ENCODE data around the gene ART5.

Gene ART5

DNA sequence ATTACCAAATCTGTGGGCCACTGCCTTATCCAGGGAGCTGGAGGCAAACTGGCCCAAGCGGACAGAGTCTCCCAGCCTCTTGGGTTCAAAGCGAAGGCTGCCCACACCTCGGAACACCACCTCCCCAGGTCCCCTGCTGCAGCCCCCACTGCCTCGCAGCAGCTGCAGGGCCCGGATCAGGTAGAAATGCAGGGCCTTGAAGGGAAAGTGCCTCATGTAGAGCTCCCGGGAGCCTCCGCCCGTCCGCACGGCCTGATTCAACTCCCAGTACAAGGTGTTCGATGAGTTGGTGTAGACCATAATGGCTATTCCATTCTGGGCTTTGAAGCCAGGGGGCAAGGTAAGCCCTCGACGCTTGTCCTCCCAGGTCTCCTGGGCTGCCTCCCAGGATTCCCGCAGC is 2.0 kb downstream of the ART5 start:
- WGBS (ENCODE audit: insufficient coverage, insufficient read length), result no CpG with 5 or more reads among the region's 14 CpGs
- no peak for DNase-seq (ENCODE audit: low read depth, low spot score)
- no peaks in the 10 kb centered on the region for H3K9me3 ChIP-seq (ENCODE audit: control insufficient read depth, insufficient read depth, low read length)
- H3K4me1 ChIP-seq (ENCODE audit: control insufficient read depth, insufficient read depth, low read length), result peaks cover 2% of the 10 kb centered on the region
- no peaks in the 10 kb centered on the region for H3K36me3 ChIP-seq (ENCODE audit: control insufficient read depth, insufficient read depth, low read length)
- no peak overlapping the region for H3K4me3 ChIP-seq (ENCODE audit: low read length)
- H3K27me3 ChIP-seq (ENCODE audit: control insufficient read depth, insufficient read depth, low read length), result no peaks in the 10 kb centered on the region
- H3K27ac ChIP-seq (ENCODE audit: low read length), result no peak overlapping the region

DNA sequence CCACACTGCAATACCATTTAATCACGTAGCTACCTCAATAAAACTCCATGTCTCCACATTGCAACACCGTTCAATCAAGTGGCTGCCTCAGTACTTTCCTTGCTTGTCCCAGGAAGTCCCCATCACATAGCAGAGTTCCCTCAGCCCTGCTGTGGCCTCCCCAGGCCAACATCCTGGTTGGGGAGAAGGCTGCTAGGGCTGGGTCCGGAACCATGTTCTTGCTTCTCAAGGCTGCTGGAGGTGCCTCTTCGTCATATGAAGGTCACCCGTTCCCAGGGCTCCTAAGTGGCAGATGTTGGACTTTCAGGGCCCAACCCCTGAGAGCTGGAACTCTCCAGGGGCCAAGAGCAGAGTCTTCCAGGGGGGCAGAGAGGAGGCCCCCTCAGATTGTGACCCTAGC is 3.3 kb downstream of the ART5 start:
- no CpG with 5 or more reads among the region's 5 CpGs for WGBS (ENCODE audit: insufficient coverage, insufficient read length)
- no peak overlapping the region for H3K27ac ChIP-seq (ENCODE audit: low read length)
- DNase-seq (ENCODE audit: low read depth, low spot score), result no peak
- H3K4me1 ChIP-seq (ENCODE audit: control insufficient read depth, insufficient read depth, low read length), result peaks cover 2% of the 10 kb centered on the region
- H3K36me3 ChIP-seq (ENCODE audit: control insufficient read depth, insufficient read depth, low read length), result no peaks in the 10 kb centered on the region
- no peak overlapping the region for H3K4me3 ChIP-seq (ENCODE audit: low read length)
- H3K27me3 ChIP-seq (ENCODE audit: control insufficient read depth, insufficient read depth, low read length), result no peaks in the 10 kb centered on the region
- H3K9me3 ChIP-seq (ENCODE audit: control insufficient read depth, insufficient read depth, low read length), result no peaks in the 10 kb centered on the region

DNA sequence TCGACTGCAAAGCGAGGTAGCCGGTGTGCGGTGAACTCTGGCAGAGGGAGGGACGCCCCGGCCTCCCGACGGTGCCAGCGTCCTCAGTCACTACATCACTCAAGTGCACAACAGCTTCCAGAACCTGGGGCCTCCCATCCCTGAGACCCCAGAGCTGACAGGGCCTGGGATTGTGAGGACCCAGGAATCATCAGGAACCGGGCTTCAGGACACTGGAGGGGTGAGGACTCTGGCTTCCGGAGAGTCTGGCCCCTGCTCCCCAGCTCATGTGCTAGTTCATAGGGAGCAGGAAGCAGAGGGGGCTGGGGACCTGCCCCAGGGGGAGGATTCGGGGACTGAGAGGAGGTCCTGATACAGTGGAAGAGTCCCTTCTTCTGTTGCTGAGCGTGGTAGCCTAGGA is 4.6 kb downstream of the ART5 start:
- no peak for DNase-seq (ENCODE audit: low read depth, low spot score)
- H3K4me1 ChIP-seq (ENCODE audit: control insufficient read depth, insufficient read depth, low read length), result peaks cover 2% of the 10 kb centered on the region
- no peaks in the 10 kb centered on the region for H3K27me3 ChIP-seq (ENCODE audit: control insufficient read depth, insufficient read depth, low read length)
- H3K36me3 ChIP-seq (ENCODE audit: control insufficient read depth, insufficient read depth, low read length), result no peaks in the 10 kb centered on the region
- no peak overlapping the region for H3K4me3 ChIP-seq (ENCODE audit: low read length)
- WGBS (ENCODE audit: insufficient coverage, insufficient read length), result no CpG with 5 or more reads among the region's 13 CpGs
- H3K27ac ChIP-seq (ENCODE audit: low read length), result no peak overlapping the region
- no peaks in the 10 kb centered on the region for H3K9me3 ChIP-seq (ENCODE audit: control insufficient read depth, insufficient read depth, low read length)

DNA sequence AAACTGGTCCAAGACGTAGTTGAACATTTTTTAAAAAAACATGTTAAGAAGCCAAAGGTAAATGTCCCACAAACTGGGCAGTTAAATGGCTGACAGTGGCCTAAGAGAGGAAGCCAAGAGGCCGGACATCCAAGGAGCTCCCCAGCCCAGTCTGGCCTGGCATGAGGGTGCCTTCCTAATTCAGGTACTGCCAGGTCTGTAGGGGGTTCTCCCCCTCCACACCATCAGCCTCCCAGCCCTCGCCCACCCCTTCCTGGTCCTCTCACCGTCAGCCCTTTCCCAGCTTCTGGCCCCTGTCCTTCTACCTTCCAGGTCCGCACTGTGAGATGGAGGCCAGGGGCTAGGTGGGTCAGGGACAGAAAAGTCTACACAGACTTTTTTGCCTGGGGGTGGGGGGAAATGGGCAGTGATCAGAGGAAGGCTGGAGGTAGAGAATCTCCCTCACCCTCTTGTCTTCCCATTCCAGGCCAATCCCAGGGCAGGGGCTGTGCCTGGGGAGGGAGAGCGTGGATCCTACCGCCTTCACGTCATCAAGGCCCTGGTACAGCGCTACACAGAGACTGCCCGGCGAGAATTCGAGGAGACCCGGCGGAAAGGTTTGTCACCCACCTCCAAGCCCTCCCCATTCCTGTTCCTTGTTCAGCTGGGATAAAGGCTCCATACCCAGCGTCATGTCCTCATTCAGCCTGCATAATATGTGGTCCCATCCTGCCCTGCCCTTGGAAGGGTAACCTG is 6.0 kb downstream of the ART5 start:
- DNase-seq (ENCODE audit: low read depth, low spot score), result no peak
- no CpG with 5 or more reads among the region's 15 CpGs for WGBS (ENCODE audit: insufficient coverage, insufficient read length)
- Histone ChIP-seq H3K4me1 (ENCODE audit: control insufficient read depth, insufficient read depth, low read length) (no peaks in the 10 kb centered on the region), H3K27ac (ENCODE audit: low read length) (no peak overlapping the region), H3K36me3 (ENCODE audit: control insufficient read depth, insufficient read depth, low read length) (no peaks in the 10 kb centered on the region), H3K27me3 (ENCODE audit: control insufficient read depth, insufficient read depth, low read length) (no peaks in the 10 kb centered on the region), H3K4me3 (ENCODE audit: low read length) (no peak overlapping the region), H3K9me3 (ENCODE audit: control insufficient read depth, insufficient read depth, low read length) (no peaks in the 10 kb centered on the region)

DNA sequence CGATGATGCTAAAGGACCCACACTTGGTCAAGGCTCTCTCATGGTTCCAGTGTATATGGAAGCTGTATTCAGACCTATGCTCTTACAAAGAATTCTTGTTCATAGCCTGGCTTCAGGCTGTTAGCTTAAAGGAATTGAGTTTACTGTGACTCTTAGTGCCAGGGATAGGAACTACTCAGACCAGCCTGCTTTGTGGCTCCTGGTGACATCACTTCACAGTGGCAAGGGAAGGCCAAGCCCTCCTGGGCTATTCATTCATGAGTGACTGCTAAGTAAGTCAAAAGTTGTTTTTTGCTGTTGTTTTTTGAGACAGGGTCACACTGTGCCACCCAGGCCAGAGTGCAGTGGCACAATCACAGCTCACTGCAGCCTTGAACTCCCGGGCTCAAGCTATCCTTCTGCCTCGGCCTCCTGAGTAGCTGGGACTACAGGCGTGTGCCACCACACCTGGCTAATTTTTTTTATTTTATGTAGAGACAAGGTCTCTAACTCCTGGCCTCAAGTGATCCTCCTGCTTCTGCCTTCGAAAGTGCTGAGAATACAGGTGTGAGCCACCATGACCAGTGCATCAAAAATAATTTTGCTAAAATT is 9.6 kb downstream of the ART5 start:
- Histone ChIP-seq H3K36me3 (ENCODE audit: control insufficient read depth, insufficient read depth, low read length) (no peaks in the 10 kb centered on the region), H3K27ac (ENCODE audit: low read length) (no peak overlapping the region), H3K4me1 (ENCODE audit: control insufficient read depth, insufficient read depth, low read length) (no peaks in the 10 kb centered on the region), H3K4me3 (ENCODE audit: low read length) (no peak overlapping the region), H3K9me3 (ENCODE audit: control insufficient read depth, insufficient read depth, low read length) (no peaks in the 10 kb centered on the region), H3K27me3 (ENCODE audit: control insufficient read depth, insufficient read depth, low read length) (no peaks in the 10 kb centered on the region)
- no CpG with 5 or more reads among the region's 5 CpGs for WGBS (ENCODE audit: insufficient coverage, insufficient read length)
- no peak for DNase-seq (ENCODE audit: low read depth, low spot score)

DNA sequence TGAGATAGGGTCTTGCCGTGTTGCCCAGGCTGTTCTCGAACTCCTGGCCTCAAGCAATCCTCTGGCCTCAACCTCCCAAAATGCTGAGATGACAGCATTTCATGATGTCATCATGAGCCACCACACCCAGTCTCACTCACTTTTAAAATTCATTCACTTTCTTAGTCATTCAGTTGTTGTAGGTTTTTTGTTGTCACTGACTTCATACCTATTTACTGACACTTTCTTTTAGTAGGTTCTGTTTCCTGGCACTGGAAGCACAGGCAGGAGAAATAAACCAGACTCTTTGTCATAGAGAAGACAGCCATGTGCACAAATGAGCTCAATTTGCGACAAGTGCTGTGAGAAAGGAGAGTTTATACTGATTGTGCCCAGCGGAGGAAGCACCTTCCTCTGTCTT is 10.5 kb downstream of the ART5 start:
- no CpG with 5 or more reads among the region's 4 CpGs for WGBS (ENCODE audit: insufficient coverage, insufficient read length)
- no peaks in the 10 kb centered on the region for H3K9me3 ChIP-seq (ENCODE audit: control insufficient read depth, insufficient read depth, low read length)
- no peak overlapping the region for H3K4me3 ChIP-seq (ENCODE audit: low read length)
- H3K4me1 ChIP-seq (ENCODE audit: control insufficient read depth, insufficient read depth, low read length), result no peaks in the 10 kb centered on the region
- no peak for DNase-seq (ENCODE audit: low read depth, low spot score)
- H3K36me3 ChIP-seq (ENCODE audit: control insufficient read depth, insufficient read depth, low read length), result no peaks in the 10 kb centered on the region
- no peaks in the 10 kb centered on the region for H3K27me3 ChIP-seq (ENCODE audit: control insufficient read depth, insufficient read depth, low read length)
- H3K27ac ChIP-seq (ENCODE audit: low read length), result no peak overlapping the region

DNA sequence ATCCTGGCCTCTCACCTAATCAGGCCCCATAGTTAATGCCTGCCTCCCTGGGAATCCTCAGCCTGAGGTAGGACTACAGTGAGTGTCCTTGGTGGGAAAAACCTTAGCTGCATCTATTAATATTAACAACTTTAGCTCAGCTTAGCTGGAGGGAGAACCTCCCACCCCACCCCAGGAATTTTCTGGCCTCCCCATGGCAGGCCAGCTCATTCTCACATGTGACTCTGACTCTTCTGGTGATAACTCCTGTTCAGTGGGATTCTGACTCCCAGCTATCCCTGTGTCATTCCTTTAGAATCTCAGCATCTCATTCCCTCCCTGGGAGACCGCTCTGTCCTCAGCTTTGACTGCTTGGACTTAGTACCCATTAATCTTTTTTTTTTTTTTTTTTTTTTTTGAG is 14.5 kb downstream of the ART5 start:
- no peak overlapping the region for H3K27ac ChIP-seq (ENCODE audit: low read length)

DNA sequence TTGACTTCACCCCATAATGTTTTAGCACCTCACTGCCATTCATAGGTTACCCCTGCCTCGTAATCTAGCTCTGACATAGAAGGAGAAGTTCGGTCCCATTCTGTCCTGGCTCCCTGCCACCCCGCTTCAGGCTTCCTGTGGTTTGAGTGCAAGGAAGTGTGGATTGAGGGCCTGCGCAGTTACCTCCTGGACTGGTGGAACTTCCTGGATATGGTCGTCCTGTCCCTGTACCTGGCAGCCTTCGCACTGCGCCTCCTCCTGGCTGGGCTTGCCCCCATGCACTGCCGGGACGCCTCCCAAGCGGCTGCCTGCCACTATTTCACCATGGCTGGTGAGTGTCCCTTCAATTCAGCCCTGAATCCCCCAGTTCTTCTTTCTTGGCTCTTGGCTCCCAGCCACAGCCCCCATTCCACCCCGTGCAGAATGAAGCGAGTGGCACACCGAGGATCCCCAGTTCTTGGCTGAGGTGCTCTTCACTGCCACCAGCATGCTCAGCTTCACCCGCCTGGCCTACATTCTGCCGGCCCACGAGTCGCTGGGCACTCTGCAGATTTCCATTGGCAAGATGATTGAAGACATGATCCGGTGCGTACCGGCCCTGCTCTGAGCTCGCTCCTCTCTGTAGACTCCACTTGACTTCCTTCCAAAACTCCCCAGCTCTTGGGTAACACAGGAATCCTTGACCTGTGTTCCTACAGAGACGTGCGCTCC is 15.4 kb downstream of the ART5 start:
- no CpG with 5 or more reads among the region's 23 CpGs for WGBS (ENCODE audit: insufficient coverage, insufficient read length)
- no peak for DNase-seq (ENCODE audit: low read depth, low spot score)

More for the DNA sequence above, 14.5 kb downstream of the ART5 start:
- Histone ChIP-seq H3K27me3 (ENCODE audit: control insufficient read depth, insufficient read depth, low read length) (no peaks in the 10 kb centered on the region), H3K9me3 (ENCODE audit: control insufficient read depth, insufficient read depth, low read length) (no peaks in the 10 kb centered on the region), H3K36me3 (ENCODE audit: control insufficient read depth, insufficient read depth, low read length) (no peaks in the 10 kb centered on the region), H3K4me1 (ENCODE audit: control insufficient read depth, insufficient read depth, low read length) (no peaks in the 10 kb centered on the region), H3K4me3 (ENCODE audit: low read length) (no peak overlapping the region)
- DNase-seq (ENCODE audit: low read depth, low spot score), result no peak
- WGBS (ENCODE audit: insufficient coverage, insufficient read length), result no CpG with 5 or more reads among the region's 1 CpG

DNA sequence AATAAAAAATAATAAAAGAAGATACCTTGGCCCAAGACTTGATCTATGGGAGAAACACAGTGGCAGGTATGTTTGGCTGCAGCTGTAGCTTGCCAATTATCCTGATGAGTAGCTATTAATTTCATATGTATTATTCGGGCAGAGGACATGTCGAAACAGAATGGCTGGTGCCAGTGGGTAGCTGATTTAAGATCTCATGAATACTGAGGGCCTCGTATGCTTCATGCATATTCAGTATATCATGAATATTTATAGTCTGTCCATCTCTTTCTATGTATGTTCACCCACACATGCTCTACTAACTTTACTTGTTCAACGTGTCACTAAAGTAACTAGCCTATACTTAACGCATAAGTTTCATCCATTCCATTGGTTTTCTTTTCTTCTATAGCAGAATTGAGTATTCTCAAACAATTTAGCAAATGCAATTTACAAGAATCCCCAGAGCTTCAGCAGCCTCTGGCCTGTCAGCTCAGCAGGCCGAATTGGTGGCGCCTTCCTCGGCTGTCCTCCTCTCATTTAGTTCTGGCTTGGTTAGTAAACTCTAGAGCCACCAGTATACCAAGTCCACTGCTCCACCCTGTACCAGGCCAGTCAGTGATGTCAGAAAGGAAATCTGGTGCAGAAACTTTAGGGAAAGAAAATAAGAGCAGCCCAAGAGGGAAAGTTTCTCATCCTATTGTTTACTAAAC is 17.9 kb downstream of the ART5 start:
- no peak overlapping the region for H3K4me3 ChIP-seq (ENCODE audit: low read length)
- no peak overlapping the region for H3K27ac ChIP-seq (ENCODE audit: low read length)
- no peaks in the 10 kb centered on the region for H3K27me3 ChIP-seq (ENCODE audit: control insufficient read depth, insufficient read depth, low read length)
- no peak for DNase-seq (ENCODE audit: low read depth, low spot score)
- no CpG with 5 or more reads among the region's 8 CpGs for WGBS (ENCODE audit: insufficient coverage, insufficient read length)
- H3K36me3 ChIP-seq (ENCODE audit: control insufficient read depth, insufficient read depth, low read length), result no peaks in the 10 kb centered on the region
- H3K9me3 ChIP-seq (ENCODE audit: control insufficient read depth, insufficient read depth, low read length), result no peaks in the 10 kb centered on the region
- H3K4me1 ChIP-seq (ENCODE audit: control insufficient read depth, insufficient read depth, low read length), result no peaks in the 10 kb centered on the region

More for the DNA sequence above, 15.4 kb downstream of the ART5 start:
- H3K27ac ChIP-seq (ENCODE audit: low read length), result no peak overlapping the region
- no peaks in the 10 kb centered on the region for H3K4me1 ChIP-seq (ENCODE audit: control insufficient read depth, insufficient read depth, low read length)
- H3K36me3 ChIP-seq (ENCODE audit: control insufficient read depth, insufficient read depth, low read length), result no peaks in the 10 kb centered on the region
- no peaks in the 10 kb centered on the region for H3K9me3 ChIP-seq (ENCODE audit: control insufficient read depth, insufficient read depth, low read length)
- H3K27me3 ChIP-seq (ENCODE audit: control insufficient read depth, insufficient read depth, low read length), result no peaks in the 10 kb centered on the region
- no peak overlapping the region for H3K4me3 ChIP-seq (ENCODE audit: low read length)

DNA sequence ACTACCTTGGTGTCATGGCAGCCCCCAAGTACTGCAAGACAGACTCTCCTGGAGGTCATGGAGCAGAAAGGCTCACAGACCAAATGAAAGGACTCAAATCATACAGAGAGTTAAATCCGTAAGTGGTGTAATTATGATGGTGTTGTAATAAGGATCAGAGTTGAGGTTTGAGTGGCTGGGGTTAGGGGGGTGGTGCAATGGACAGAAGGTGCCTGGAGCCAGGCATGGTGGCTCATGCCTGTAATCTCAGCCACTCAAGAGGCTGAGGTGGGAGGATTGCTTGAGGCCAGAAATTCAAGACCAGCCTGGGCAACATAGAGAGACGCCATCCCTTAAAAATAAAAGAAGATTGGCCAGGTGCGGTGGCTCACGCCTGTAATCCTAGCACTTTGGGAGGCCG is 18.7 kb downstream of the ART5 start:
- H3K27me3 ChIP-seq (ENCODE audit: control insufficient read depth, insufficient read depth, low read length), result no peaks in the 10 kb centered on the region
- no peak overlapping the region for H3K27ac ChIP-seq (ENCODE audit: low read length)
- no peak overlapping the region for H3K4me3 ChIP-seq (ENCODE audit: low read length)
- 100% methylated on average over 1 of the region's 5 CpGs for WGBS (ENCODE audit: insufficient coverage, insufficient read length)
- no peaks in the 10 kb centered on the region for H3K4me1 ChIP-seq (ENCODE audit: control insufficient read depth, insufficient read depth, low read length)
- DNase-seq (ENCODE audit: low read depth, low spot score), result no peak
- H3K36me3 ChIP-seq (ENCODE audit: control insufficient read depth, insufficient read depth, low read length), result no peaks in the 10 kb centered on the region
- H3K9me3 ChIP-seq (ENCODE audit: control insufficient read depth, insufficient read depth, low read length), result no peaks in the 10 kb centered on the region
